Kidney epithelial cell (primary cell): ENCODE results near the gene GAB3. TPM values are rescaled to one million over a fixed set of nuclear protein-coding genes. Genes with fewer than 3 reads are reported as not detected.
"Not testable (repeated sequence)": the region's sequence is repeated elsewhere in the genome, so short reads cannot be mapped to it uniquely, and the experiment has no call there.

Experiments
- DNase-seq: peaks from one replicate; pipeline ENCODE4 v3.0.0-alpha.2; 2010; ENCODE audit warnings: low read depth
- H3K27me3 ChIP-seq: 2 replicates; pipeline ENCODE4 v1.6.0; 2011; ENCODE audit warnings: low read length; ENCODE audit not compliant: control insufficient read depth, insufficient read depth
- H3K36me3 ChIP-seq: 2 replicates; pipeline ENCODE4 v1.5.1; 2011; ENCODE audit warnings: low read length; ENCODE audit not compliant: control insufficient read depth, insufficient read depth
- H3K4me3 ChIP-seq: 2 replicates; pipeline ENCODE4 v1.5.1; 2011; ENCODE audit warnings: low read depth, mild to moderate bottlenecking, control low read depth, low read length
- CTCF ChIP-seq: IDR thresholded peaks from 2 replicates; pipeline ENCODE4 v1.5.1; 2011; ENCODE audit warnings: mild to moderate bottlenecking, moderate library complexity, low read length, control low read depth, inconsistent platforms; ENCODE audit not compliant: insufficient read depth, poor library complexity, severe bottlenecking
- total RNA-seq: library from RNA; depleted of rRNA; stranded (reverse); fragments of >200 nt; gene quantifications from 2 replicates; pipeline ENCODE4 v1.2.3, GENCODE V29; 2015

The GAB3 gene
- total RNA-seq, 1 donor from 2014 or later = 0.42 TPM

- Histone ChIP-seq H3K36me3 (no peaks in the 10 kb centered on the region), H3K27me3 (no peaks in the 10 kb centered on the region), H3K4me3 (no peak overlapping the region)
- DNase-seq = no peak
- no peak for TF ChIP-seq CTCF
Measured at GRCh38 chrX:154698630-154699248, 52.1 kb downstream of the GAB3 start.

- no peak for TF ChIP-seq CTCF
- no peak for DNase-seq
- Histone ChIP-seq H3K27me3 (no peaks in the 10 kb centered on the region), H3K36me3 (no peaks in the 10 kb centered on the region), H3K4me3 (no peak overlapping the region)
Measured at GRCh38 chrX:154696676-154697045, 54.2 kb downstream of the GAB3 start.

- no peaks in the 10 kb centered on the region for H3K27me3 ChIP-seq
- H3K36me3 ChIP-seq = no peaks in the 10 kb centered on the region
- no peak for DNase-seq
- no peak overlapping the region for H3K4me3 ChIP-seq
- TF ChIP-seq CTCF = no peak
Measured at GRCh38 chrX:154695911-154696675, 54.8 kb downstream of the GAB3 start.

- Histone ChIP-seq H3K27me3 (no peaks in the 10 kb centered on the region), H3K36me3 (no peaks in the 10 kb centered on the region), H3K4me3 (no peak overlapping the region)
- DNase-seq = no peak
- TF ChIP-seq CTCF = no peak
Measured at GRCh38 chrX:154693394-154693793, 57.5 kb downstream of the GAB3 start.

GRCh38 chrX:154690438-154690837 is 60.4 kb downstream of the GAB3 start:
- not testable (repeated sequence) for H3K27me3 ChIP-seq, H3K36me3 ChIP-seq, H3K4me3 ChIP-seq, DNase-seq

- DNase-seq, H3K36me3 ChIP-seq, H3K4me3 ChIP-seq, H3K27me3 ChIP-seq: not testable (repeated sequence)
Measured at GRCh38 chrX:154672084-154672483, 78.8 kb downstream of the GAB3 start.

GRCh38 chrX:154670848-154671247 is 80.0 kb downstream of the GAB3 start:
- not testable (repeated sequence) for DNase-seq, H3K4me3 ChIP-seq, H3K27me3 ChIP-seq, H3K36me3 ChIP-seq
